ENCODE results near the gene RBM26. TPM values are rescaled to one million over a fixed set of nuclear protein-coding genes. Genes with fewer than 3 reads are reported as not detected.
"Not testable (repeated sequence)": the region's sequence is repeated elsewhere in the genome, so short reads cannot be mapped to it uniquely, and the experiment has no call there.

Gene RBM26
- total RNA-seq, 1 donor from 2014 or later = 44.0 TPM

- Histone ChIP-seq H3K27me3 (ENCODE audit: low read depth) (no peaks in the 10 kb centered on the region), H3K4me1 (no peaks in the 10 kb centered on the region), H3K27ac (no peak overlapping the region), H3K36me3 (peaks cover 86% of the 10 kb centered on the region), H3K9me3 (no peaks in the 10 kb centered on the region), H3K4me3 (no peak overlapping the region)
- ATAC-seq (no peak), DNase-seq (no peak)
- intact Hi-C loops (cut with DNase I) = no loop called here
- TF ChIP-seq CTCF (IDR thresholded peaks at IDR 0.05) = no peak
These were observed 47.0 kb downstream of the RBM26 start for GRCh38 chr13:79359064-79359463.

GRCh38 chr13:79354285-79354684, 51.8 kb downstream of the RBM26 start:
- intact Hi-C loops (cut with DNase I) = no loop called here
- Histone ChIP-seq H3K27me3 (ENCODE audit: low read depth) (no peaks in the 10 kb centered on the region), H3K4me1 (no peaks in the 10 kb centered on the region), H3K4me3 (no peak overlapping the region), H3K9me3 (no peaks in the 10 kb centered on the region), H3K36me3 (peaks cover 87% of the 10 kb centered on the region), H3K27ac (no peak overlapping the region)
- no peak for TF ChIP-seq CTCF (IDR thresholded peaks at IDR 0.05)
- DNase-seq (no peak), ATAC-seq (peak in 1 of 2 donors; percentile 71)

- ATAC-seq (no peak), DNase-seq (no peak)
- no peaks in the 10 kb centered on the region for H3K4me1 ChIP-seq
- TF ChIP-seq CTCF (IDR thresholded peaks at IDR 0.05) = no peak
- H3K36me3 ChIP-seq = peaks cover 81% of the 10 kb centered on the region
- H3K4me3 ChIP-seq = no peak overlapping the region
- H3K27ac ChIP-seq = no peak overlapping the region
- intact Hi-C loops (cut with DNase I) = no loop called here
- no peaks in the 10 kb centered on the region for H3K9me3 ChIP-seq
- H3K27me3 ChIP-seq (ENCODE audit: low read depth) = no peaks in the 10 kb centered on the region
These were observed 52.4 kb downstream of the RBM26 start for GRCh38 chr13:79353693-79354092.

- Histone ChIP-seq H3K36me3 (peaks cover 81% of the 10 kb centered on the region), H3K4me1 (no peaks in the 10 kb centered on the region), H3K9me3 (no peaks in the 10 kb centered on the region), H3K27ac (no peak overlapping the region), H3K27me3 (ENCODE audit: low read depth) (no peaks in the 10 kb centered on the region), H3K4me3 (no peak overlapping the region)
- ATAC-seq (no peak), DNase-seq (no peak)
- intact Hi-C loops (cut with DNase I) = no loop called here
- no peak for TF ChIP-seq CTCF (IDR thresholded peaks at IDR 0.05)
These were observed 53.9 kb downstream of the RBM26 start for GRCh38 chr13:79352107-79352506.

- DNase-seq; H3K27ac ChIP-seq; H3K9me3 ChIP-seq; ATAC-seq; H3K4me1 ChIP-seq; H3K27me3 ChIP-seq (ENCODE audit: low read depth); H3K4me3 ChIP-seq; intact Hi-C loops (cut with DNase I): not testable (repeated sequence)
- H3K36me3 ChIP-seq = peaks cover 74% of the 10 kb centered on the region
These were observed 56.4 kb downstream of the RBM26 start for GRCh38 chr13:79349608-79350007.

- ATAC-seq (no peak), DNase-seq (no peak)
- no peaks in the 10 kb centered on the region for H3K4me1 ChIP-seq
- no peak overlapping the region for H3K4me3 ChIP-seq
- no peak for TF ChIP-seq CTCF (IDR thresholded peaks at IDR 0.05)
- H3K27me3 ChIP-seq (ENCODE audit: low read depth) = no peaks in the 10 kb centered on the region
- intact Hi-C loops (cut with DNase I) = no loop called here
- H3K9me3 ChIP-seq = no peaks in the 10 kb centered on the region
- peaks cover 74% of the 10 kb centered on the region for H3K36me3 ChIP-seq
- H3K27ac ChIP-seq = no peak overlapping the region
These were observed 57.0 kb downstream of the RBM26 start for GRCh38 chr13:79349011-79349410.
